Fibroblast of lung (primary cell): ENCODE data around the gene KLHL7. TPM values are rescaled to one million over a fixed set of nuclear protein-coding genes. Genes with fewer than 3 reads are reported as not detected.
"Not testable (repeated sequence)": the region's sequence is repeated elsewhere in the genome, so short reads cannot be mapped to it uniquely, and the experiment has no call there.

Experiments
- DNase-seq, 2 donors: peaks; one replicate each; pipeline versions ENCODE4 v3.0.0 to v3.0.0-alpha.2; 2010; ENCODE audit warnings: low read depth in 2 of 2
- H2AFZ ChIP-seq: 2 replicates; pipeline ENCODE4 v1.5.1; 2012; ENCODE audit warnings: low read length, control low read depth, inconsistent platforms
- H3K27ac ChIP-seq: 2 replicates; pipeline ENCODE4 v1.5.1; 2011; ENCODE audit warnings: low read length, control low read depth; ENCODE audit not compliant: insufficient read depth
- H3K27me3 ChIP-seq: 2 replicates; pipeline ENCODE4 v1.5.1; 2011; ENCODE audit warnings: mild to moderate bottlenecking, low read length; ENCODE audit not compliant: control insufficient read depth, insufficient read depth
- H3K36me3 ChIP-seq: 2 replicates; pipeline ENCODE4 v1.5.1; 2011; ENCODE audit warnings: low read length; ENCODE audit not compliant: control insufficient read depth, insufficient read depth
- H3K4me1 ChIP-seq: 2 replicates; pipeline ENCODE4 v1.5.1; 2011; ENCODE audit warnings: low read length; ENCODE audit not compliant: control insufficient read depth, insufficient read depth; ENCODE audit errors: extremely low read depth
- H3K4me2 ChIP-seq: 2 replicates; pipeline ENCODE4 v1.5.1; 2011; ENCODE audit warnings: low read length, control low read depth; ENCODE audit not compliant: insufficient read depth; ENCODE audit errors: extremely low read depth
- H3K4me3 ChIP-seq, 4 experiments: fragments of 200-600 bp in 1 of 4; sonication (generic) in 1 of 4; replicated peaks in 1 of 4; 2 replicates each; pipeline ENCODE4 v1.5.1; 2011 to 2016; ENCODE audit warnings: low read length in 4 of 4, low read depth in 3 of 4, mild to moderate bottlenecking in 3 of 4, control low read depth in 2 of 4, inconsistent platforms in 1 of 4, mixed read lengths in 1 of 4; ENCODE audit not compliant: insufficient read depth in 1 of 4; ENCODE audit errors: control extremely low read depth in 1 of 4
- H3K79me2 ChIP-seq: 2 replicates; pipeline ENCODE4 v1.5.1; 2012; ENCODE audit warnings: mild to moderate bottlenecking, low read length, inconsistent platforms; ENCODE audit not compliant: control insufficient read depth, insufficient read depth
- H3K9ac ChIP-seq: 2 replicates; pipeline ENCODE4 v1.5.1; 2011; ENCODE audit warnings: mild to moderate bottlenecking, low read length, control low read depth; ENCODE audit not compliant: insufficient read depth
- H3K9me3 ChIP-seq: 2 replicates; pipeline ENCODE4 v1.5.1; 2012; ENCODE audit warnings: low read depth, low read length; ENCODE audit not compliant: control insufficient read depth, insufficient read depth
- H4K20me1 ChIP-seq: 2 replicates; pipeline ENCODE4 v1.5.1; 2011; ENCODE audit warnings: low read length; ENCODE audit not compliant: control insufficient read depth, insufficient read depth; ENCODE audit errors: extremely low read depth
- EZH2 ChIP-seq: IDR thresholded peaks from 2 replicates; pipeline ENCODE4 v1.5.1; 2012; ENCODE audit warnings: low read length, control low read depth, mild to moderate bottlenecking; ENCODE audit errors: missing control alignments
- polyA plus RNA-seq, 2 donors: library from polyadenylated mRNA; depleted of rRNA in 1 of 2; stranded (reverse) in 1 of 2; unstranded in 1 of 2; fragments of >200 nt; gene quantifications; 2 replicates each; pipeline ENCODE4 v1.2.1, GENCODE V29; 2011 to 2012; ENCODE audit warnings: missing spikeins in 1 of 2
- total RNA-seq: library from RNA; depleted of rRNA; stranded (reverse); fragments of >200 nt; gene quantifications from 2 replicates; pipeline ENCODE4 v1.2.1, GENCODE V29; 2014
- TF ChIP-seq, protein P1 (sequence below), 2 donors: IDR thresholded peaks in 1 of 2; conservative IDR thresholded peaks in 1 of 2; 1 replicate in 1 of 2; 2 replicates in 1 of 2; pipeline ENCODE4 v1.5.1; 2011 to 2012; ENCODE audit warnings: low read length in 2 of 2, control low read depth in 1 of 2, inconsistent platforms in 1 of 2, low read depth in 1 of 2, mild to moderate bottlenecking in 1 of 2

Gene KLHL7
- total and polyA plus RNA-seq, 2 donors (not counting 1 experiment from before 2014, with no cell fraction given): 23.5 to 44.5 TPM

DNA sequence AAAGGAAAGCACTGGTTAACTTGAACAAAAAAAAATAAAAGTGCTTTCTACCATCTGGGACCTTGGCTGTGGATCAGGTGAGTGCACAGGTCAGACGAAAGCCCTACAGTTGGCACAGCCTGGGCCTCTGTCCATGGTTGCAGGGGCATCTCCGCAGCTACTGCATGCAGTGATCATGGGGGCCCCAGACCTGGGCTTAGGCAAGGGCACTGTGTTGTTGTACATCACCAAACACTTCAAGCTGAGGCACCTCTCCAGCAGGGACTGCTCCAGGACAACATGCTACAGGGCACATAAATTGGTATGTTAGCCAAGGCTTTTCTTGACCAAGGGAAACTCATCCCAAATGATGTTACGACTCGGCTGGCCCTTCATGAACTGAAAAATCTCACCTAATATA lies 23.5 kb downstream of the KLHL7 start:
- H4K20me1 ChIP-seq: no peaks in the 10 kb centered on the region
- H3K9ac ChIP-seq: no peak overlapping the region
- no peak overlapping the region for H3K4me2 ChIP-seq
- no peaks in the 10 kb centered on the region for H3K36me3 ChIP-seq
- no peak overlapping the region for H2AFZ ChIP-seq
- no peak overlapping the region for H3K4me3 ChIP-seq
- H3K27me3 ChIP-seq: no peaks in the 10 kb centered on the region
- no peak overlapping the region for H3K27ac ChIP-seq
- H3K9me3 ChIP-seq: no peaks in the 10 kb centered on the region
- H3K4me1 ChIP-seq: no peaks in the 10 kb centered on the region
- TF ChIP-seq, protein P1, sequence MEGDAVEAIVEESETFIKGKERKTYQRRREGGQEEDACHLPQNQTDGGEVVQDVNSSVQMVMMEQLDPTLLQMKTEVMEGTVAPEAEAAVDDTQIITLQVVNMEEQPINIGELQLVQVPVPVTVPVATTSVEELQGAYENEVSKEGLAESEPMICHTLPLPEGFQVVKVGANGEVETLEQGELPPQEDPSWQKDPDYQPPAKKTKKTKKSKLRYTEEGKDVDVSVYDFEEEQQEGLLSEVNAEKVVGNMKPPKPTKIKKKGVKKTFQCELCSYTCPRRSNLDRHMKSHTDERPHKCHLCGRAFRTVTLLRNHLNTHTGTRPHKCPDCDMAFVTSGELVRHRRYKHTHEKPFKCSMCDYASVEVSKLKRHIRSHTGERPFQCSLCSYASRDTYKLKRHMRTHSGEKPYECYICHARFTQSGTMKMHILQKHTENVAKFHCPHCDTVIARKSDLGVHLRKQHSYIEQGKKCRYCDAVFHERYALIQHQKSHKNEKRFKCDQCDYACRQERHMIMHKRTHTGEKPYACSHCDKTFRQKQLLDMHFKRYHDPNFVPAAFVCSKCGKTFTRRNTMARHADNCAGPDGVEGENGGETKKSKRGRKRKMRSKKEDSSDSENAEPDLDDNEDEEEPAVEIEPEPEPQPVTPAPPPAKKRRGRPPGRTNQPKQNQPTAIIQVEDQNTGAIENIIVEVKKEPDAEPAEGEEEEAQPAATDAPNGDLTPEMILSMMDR (conservative IDR thresholded peaks at IDR 0.05 in 1 of 2, IDR thresholded peaks at IDR 0.05 in 1 of 2; ENCODE audit: low read depth in 1 of 2, low read length in 2 of 2): no peak
- no peak for TF ChIP-seq EZH2
- no peak for DNase-seq
- no peaks in the 10 kb centered on the region for H3K79me2 ChIP-seq

DNA sequence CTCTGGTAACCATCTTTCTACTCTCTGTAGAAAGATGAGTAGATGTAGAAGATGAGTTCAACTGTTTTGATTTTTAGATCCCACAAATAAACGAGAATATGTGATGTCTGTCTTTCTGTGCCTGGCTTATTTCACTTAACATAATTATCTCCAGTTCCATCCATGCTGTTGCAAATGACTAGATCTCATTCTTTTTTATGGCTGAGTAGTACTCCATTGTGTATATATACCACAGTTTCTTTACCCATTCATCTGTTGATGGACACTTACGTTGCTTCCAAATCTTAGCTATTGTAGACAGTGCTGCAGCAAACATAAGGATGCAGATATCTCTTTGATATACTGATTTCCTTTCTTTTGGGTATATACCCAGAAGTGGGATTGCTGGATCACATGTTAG lies 26.2 kb downstream of the KLHL7 start:
- not testable (repeated sequence) for H3K4me1 ChIP-seq, DNase-seq, H3K27me3 ChIP-seq, H3K9ac ChIP-seq, H3K4me2 ChIP-seq, H4K20me1 ChIP-seq, H3K9me3 ChIP-seq, H3K79me2 ChIP-seq, H3K36me3 ChIP-seq, H3K4me3 ChIP-seq, H2AFZ ChIP-seq, H3K27ac ChIP-seq

DNA sequence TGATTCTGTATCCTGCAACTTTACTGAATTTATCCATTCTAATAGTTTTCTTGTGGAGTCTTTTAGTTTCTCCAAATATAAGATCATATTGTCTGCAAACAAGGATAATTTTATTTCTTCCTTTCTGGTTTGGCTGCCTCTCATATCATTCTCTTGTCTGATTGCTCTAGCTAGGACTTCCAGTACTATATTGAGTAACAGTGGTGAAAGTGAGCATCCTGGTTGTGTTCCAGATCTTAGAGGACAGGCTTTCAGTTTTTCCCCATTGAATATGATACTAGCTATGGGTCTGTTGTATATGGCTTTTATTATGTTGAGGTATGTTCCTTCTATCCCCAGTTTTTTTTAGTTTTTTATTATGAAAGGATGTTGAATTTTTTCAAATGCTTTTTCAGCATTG lies 28.2 kb downstream of the KLHL7 start:
- Histone ChIP-seq H3K4me1 (no peaks in the 10 kb centered on the region), H3K4me2 (no peak overlapping the region), H4K20me1 (no peaks in the 10 kb centered on the region), H3K27me3 (no peaks in the 10 kb centered on the region), H3K4me3 (no peak overlapping the region), H2AFZ (no peak overlapping the region), H3K9me3 (no peaks in the 10 kb centered on the region), H3K9ac (no peak overlapping the region), H3K79me2 (no peaks in the 10 kb centered on the region), H3K36me3 (no peaks in the 10 kb centered on the region), H3K27ac (no peak overlapping the region)
- TF ChIP-seq EZH2: no peak
- TF ChIP-seq, protein P1 (conservative IDR thresholded peaks at IDR 0.05 in 1 of 2, IDR thresholded peaks at IDR 0.05 in 1 of 2; ENCODE audit: low read depth in 1 of 2, low read length in 2 of 2): no peak
- no peak for DNase-seq
